Measurements from ENCODE around the gene CCDC60.

CCDC60 gene, protein sequence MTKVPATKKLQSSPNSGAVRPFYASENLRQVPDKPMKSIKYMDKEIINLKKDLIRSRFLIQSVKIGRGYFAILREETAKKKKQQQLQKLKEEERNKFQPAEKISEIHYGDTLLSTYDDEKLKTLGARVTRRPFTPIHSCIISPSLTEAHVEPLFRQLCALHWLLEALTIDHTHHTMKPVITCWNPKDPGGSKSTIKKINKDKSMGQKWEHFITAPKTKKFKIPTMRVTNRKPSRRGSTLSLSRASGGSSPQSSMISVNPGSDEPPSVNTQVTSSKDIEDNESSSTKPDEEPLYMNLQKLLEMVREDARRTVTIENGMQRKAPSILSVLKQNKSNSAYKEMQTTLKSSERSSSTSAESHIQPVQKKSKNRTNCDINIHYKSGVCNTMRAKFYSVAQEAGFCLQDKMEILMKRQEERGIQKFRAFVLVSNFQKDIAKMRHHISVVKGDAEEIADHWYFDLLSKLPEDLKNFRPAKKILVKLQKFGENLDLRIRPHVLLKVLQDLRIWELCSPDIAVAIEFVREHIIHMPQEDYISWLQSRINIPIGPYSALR
- total RNA-seq, result 0 reads per million in 2 donors

DNA sequence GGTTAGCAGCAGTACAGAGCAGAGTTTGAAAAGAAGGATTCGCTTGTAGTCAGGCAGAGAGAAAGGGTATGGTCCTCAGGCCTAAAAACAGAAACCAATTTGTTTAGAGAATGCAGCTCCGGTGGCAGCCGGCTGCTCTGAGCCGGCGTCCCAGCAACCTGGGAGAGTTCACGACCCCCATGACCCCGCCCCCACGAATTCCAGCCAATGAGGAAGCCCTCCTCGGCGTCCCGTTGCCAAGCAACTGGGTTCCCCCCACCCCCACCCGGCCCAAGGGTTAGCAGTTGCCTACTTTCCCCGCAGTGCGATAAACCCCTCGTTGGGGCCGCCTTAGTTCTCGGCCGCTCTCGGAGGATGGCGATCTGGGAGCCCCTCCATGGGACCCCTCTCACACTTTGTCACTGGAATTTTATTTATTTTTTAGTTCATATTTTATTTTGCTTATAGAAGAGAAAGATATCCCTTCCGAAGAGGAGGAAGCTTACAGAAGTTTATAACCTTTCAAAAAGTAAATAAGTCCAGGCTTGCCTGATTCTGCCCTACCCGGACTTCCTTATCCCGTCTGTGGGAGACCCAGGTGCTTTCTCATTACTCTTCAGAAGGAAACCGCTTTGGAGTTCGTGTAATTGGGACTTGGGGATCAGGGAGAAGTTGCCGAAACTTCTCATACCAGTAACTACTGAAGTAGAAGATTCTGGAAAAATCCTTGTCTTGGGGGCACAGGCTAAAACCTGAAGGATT is at the start of gene CCDC60:
Gene CCDC60, plus strand, starts transcription at position 300 of the 741 bp plus-strand sequence. CDS start 448 bp downstream, outside the sequence.
- no peak for DNase-seq

DNA sequence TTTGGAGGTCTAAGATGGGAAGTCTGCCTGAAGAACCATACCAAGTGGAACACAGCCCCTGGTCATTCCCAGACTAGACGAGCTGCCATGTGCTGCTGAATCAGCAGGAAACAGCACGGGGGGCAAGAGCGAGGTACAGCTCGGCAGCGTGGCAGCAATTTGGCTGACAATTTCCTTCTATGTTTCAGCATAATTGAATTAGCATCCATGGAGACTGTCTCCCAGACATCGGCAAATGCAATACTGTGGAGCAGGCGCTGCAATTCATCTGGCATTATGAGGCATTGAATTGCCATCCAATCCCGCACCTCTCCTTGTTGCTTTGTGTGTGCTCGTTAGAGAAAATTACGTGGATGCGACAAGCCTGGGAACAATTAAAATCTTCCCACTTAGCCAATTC is 46.0 kb upstream of the CCDC60 start:
- DNase-seq, result no peak

DNA sequence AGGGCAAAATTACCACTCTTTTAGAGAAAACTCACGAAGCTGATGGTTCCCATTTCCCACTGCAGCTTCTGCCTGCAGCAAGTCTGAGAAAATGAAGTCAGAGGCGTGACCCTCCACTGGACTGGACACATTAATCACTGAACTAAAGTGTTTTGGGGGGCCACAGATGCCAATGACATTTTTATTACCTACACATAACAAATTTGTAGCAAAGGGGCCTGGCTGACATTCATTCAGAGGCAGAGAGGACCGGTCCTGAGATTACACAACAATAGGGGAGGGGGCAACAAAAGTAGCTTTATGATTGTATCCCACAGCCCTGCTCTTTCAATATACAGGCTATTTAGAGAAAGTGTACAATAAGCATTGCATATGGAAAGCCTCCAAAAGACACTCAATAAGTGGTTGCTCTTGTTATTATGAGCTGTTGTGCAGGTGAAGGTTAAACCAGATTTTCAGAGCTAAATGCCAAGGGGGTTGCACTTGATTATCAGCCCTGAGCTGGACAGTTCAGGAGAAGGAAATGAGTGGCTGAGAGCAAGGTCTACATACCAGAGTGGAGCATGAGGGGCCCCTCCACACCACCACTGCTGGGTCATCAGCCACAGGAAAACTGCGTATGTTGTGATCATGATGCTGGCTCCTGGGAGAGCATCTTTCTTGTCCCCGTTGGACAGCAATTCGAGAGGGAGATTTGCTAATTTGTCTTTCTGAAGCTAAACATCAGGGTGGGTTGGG is 41.5 kb upstream of the CCDC60 start:
- DNase-seq, result no peak

DNA sequence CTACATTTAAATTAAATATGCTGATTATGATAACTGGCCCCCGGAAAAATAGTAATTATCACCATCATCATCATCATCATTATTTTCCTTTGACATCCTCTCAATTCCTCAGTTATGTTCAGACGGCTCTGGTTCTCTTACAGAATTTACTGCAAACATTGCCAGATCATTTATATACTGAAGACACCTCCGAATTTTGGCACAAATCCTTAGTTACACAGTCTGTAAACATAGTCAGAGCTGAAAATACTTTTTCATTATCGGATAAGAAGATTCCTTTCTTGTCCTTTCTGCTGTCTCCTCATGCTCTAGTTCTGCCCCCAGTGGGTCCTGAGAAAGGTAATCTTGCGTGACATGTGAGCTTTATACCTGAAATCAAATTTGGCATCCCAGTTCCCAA is 40.3 kb upstream of the CCDC60 start:
- DNase-seq, result no peak

DNA sequence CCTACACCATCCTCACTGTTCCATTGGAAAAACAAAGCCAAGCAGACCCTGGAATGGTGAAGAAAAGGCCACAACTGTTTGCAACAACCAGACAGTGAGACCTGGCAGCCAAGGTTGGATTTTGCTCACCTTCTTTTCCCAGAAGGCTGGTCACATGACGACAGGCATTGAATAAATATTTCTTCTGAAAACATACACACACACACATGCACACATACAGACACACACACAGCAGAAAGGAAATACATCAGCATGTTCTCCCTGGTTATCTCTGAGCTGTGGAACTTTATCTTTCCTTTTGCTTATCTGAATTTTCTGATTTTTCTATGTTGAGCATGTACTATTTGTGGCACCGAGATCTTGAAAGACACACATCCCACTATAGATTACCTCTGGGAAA is 38.0 kb upstream of the CCDC60 start:
- DNase-seq, result no peak

DNA sequence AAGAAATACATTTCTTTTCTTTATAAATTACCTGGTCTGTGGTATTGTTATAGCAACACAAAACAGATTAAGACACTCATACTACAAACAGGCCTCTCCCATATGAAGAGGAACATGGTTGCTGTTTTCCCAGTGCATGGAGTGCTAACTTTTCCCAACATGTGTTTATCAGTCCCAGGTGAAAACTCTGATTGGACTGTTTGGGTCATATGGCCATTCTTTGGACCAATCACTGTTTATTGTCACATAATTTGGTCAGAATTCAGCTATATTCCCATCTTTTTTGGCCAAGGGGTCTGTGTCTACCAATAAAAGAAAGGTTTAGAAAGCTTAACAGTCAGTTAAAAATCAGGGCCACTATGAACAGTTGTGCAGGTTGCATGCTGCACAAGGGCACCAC is 35.4 kb upstream of the CCDC60 start:
- DNase-seq, result no peak

DNA sequence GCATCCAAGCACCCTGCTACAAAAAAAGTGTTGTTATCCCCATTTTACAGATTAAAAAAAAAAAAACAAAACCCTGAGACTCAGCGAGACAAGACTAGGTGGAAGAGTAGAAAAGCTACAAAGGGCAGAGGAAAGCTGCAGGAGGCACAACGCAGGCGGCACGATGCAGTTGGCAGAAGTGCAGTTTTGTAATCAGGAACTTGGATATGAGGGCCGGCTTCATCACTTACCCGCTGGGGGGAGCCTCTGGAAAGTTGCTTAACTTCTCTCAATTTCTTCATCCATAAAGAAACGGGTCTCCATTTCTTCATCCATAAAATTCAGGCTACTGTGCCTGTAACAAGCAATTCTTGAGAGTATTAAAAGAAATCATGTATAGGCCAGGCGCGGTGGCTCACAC is 33.1 kb upstream of the CCDC60 start:
- DNase-seq, result no peak

DNA sequence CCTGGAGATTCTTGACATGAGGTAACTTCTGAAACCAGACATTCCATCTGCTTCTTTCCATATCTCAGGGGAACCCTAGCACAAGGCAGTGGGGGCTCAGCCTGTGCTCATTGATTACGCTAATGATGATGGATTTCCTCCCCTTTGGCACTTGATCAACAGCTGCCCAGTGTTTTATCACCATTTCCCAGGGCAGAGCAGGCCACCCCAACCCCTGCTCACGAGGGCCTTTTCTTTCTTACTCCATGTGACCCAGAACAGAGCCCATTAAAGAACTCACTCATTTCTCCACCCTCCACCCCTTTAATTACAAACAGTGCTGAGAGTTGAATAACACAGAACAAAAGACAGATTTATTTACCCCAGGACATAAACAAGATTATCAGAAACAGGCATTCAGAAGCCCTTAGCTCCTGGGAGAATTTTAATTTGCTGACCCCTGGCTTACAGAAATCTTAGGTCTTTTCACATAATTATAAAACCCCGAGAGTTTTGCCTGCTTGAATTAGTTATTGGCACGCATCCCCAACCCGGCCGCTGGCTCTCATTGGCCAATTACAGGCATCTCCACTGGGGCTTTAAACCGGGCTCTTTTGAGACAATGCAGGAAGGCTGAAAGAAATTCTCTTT is 32.0 kb upstream of the CCDC60 start:
- no peak for DNase-seq

DNA sequence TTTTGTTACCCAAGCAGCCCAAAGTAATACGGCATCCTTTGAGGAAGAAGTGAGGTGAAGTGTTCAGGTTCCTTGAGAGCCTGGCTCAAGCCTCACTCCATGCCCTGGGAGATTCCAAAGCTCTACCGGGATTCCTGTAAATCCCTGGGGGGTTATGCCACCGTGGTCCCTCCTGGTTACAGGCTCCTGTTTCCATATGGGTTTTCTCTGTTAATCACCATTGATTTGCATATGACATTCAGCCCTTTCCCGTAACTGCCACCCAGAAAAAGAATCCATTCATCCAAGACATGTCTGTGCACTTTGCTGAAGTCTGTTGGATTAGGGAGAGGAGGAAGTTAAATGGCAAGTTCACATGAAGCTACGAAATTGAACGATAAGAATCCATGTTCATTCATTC is 27.9 kb upstream of the CCDC60 start:
- no peak for DNase-seq

DNA sequence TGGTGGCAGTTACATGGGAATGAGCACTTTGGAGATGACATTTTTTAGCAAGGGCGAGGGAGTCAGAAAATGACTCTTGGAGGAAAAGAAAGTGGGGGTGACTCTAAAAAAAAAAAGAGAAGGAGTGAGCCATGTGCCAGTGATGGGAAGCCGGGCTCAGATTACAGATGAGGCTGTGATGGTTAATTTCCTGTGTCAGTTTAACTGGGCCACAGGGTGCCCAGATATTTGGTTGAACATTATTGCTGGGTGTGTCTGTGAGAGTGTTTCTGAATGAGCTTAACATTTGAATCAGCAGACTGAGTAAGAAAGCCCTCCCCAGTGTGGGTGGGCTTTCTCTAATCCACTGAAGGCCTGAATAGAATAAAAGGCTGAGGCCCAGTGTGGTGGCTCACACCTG is 26.8 kb upstream of the CCDC60 start:
- DNase-seq, result no peak

DNA sequence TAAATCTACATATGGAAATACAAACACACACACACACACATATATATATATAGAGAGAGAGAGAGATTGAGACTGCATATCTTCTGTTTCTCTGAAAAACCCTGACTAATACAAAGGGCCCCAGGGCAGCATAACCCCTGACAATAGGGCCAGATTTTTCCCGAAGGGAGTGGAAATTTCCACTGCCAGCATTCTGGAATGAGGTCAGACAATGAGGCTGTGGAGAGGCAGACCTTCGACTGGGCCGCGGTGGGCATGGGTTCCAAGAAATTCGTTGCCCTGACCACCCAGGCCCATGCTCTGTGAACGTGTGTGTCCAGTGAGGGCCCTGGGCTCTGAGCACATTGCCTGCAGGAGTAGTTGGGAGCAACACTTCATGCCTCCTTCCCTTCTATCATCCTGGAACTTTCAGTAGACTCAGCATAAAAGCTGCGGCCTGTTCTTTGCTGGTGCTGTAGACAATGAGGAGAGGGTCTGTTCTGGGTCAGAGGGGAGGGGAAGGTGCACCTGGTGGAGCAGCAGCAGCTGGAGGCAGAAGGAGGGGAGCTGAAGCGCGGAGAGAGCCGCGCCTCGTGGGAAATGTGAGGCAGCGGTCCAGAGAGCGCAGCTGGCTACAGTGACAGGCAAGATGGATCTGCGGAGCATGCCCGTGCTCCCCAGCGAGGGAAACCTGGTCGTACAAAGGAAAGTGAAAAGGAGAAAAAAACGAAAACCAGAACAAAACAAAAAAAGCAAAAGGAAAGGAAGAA is 25.6 kb upstream of the CCDC60 start:
- DNase-seq, result no peak

DNA sequence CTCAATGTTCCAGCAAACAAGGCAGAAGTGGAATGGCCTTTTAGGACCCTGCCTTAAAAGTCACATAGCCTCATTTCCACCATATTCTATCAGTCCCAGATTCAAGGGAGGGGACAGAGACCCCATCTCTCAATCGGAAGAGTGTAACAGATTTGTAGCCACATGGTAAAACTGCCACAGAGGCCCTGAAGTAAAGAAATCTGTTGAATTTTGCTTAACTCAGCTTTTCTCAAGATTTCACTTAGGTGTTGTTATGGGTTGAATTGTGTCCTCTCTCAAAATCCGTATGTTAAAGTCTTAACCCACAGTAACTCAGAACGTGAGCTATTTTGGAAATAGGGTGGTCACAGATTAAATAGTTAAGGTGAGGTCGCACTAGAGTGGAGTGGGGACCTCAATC is 22.7 kb upstream of the CCDC60 start:
- DNase-seq, result no peak

DNA sequence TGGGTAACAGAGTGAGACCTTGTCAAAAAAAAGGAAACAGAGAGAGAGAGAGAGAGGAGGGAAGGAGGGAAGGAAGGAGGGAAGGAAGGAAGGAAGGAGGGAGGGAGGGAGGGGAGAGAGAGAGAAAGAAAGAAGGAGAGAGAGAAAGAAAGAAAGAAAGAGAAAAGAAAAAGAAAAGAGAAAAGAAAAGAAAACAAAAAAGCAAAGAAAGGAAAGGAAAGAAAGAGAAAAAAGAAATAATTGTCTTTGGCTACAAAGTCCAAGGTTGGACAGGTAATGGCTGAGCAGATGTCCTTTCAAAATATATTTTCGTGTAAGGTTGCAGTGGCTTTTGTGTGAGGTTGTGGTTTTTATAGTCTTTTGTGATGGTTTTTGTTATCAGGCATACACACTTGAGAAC is 21.6 kb upstream of the CCDC60 start:
- no peak for DNase-seq

DNA sequence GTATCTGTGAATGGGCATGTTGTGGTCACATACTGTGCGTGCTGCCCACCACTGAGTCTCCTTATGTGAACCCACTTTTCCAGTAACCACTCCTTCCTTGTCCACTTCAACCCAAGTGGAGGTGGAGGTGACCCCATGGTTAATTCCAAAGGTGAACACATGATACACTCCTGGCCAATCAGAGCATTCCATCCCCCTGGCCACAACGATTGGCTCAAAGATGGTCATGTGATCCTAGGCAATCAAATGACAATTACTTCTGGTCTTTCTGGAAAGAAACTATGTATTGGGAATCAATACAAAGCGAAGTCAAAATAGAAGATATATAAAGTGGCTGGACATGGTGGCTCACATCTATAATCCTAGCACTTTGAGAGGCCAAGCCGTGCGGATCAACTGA is 20.2 kb upstream of the CCDC60 start:
- DNase-seq, result no peak

DNA sequence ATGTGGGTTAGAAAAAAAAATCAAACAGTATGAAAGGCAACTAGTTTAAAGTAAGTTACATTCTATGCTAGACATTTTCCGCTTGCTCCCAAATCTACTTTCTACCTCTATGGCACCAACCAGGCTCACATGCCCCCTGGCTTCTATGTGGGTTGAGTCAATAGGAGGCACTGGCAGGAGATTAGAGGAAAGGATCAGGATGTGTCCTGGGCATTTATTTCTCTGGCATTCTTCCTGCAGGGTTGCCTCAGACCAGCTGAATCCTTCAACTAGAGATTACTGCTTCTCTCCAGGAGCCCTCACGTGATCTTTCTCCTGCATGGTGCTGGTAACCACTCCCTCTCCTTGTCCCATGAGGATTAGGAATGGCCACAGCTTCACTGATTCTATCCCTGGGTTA is 14.9 kb upstream of the CCDC60 start:
- no peak for DNase-seq

DNA sequence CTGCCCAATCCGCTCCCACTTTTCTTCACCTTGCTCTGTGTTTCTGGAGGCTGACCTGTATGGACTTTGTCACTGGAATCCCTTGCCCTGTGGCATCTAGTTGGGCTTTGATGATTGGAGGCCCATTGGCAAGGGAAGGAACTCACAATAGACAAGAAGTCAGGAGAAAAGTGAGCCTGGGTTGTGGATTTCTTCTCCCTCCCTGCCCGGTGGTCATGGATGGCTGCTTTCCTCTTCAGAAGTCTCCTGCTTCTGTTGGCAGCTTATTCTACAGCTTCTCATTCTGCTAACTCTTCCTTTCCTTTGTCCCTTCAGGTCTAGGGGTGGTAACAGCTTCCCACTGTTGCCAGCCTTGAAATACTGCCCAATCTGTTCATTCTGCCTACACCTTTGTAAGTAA is 13.9 kb upstream of the CCDC60 start:
- no peak for DNase-seq

DNA sequence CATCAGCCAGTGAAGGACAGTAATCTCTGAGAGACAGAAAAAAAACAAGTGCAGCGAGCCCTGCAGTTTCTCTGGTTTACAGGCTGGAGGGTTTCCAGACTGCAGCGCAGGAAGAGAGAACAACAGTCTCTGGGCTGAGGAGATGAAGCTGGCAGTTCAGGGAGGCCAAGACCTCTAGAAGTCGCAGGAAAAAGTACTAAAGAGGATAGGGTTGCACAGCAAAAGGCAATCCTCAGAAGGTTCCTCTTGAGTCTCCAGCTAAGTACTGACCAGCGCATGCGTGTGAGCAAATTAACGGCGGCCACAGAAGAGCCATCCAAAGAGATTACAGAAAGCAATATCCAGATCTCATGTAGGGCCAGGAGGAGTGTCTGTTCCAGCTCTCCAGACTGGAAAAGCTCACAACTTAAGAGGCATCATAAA is 12.2 kb upstream of the CCDC60 start:
- no peak for DNase-seq

DNA sequence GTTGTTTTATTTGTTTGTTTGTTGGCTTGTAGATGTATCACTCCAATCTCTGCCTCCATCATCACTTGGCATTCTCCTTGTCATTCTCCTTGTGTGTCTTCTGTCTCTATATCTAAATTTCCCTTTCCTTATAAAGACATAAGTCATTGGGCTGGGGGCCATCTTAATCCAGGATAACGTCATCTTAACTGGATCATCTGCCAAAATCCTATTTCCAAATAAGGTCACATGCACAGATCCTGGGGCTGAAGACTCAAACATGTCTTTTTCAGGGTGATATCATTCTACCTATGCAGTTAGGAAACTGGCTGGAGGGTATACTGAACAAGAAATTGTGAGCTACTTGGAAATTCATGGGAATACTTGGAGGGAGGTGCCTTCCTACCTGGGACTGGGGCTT is 8.7 kb upstream of the CCDC60 start:
- DNase-seq, result no peak

DNA sequence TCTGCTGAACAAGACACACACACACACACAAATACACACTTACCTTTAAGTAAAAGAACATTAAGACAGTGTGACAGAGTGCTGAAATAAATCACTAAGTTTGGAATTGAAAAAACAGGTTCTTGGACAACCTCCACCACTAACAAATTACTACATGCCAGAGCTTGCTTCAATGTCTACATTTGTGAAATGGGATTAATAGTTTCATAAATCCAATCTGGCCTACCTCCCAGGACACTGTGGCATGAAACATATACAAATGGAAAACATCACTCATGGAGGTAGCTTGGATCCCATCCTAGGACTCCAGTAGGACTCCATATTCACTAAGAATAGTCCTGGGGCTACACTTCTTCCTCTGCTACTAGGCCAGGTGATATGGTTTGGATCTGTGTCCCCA is 8.2 kb upstream of the CCDC60 start:
- no peak for DNase-seq

DNA sequence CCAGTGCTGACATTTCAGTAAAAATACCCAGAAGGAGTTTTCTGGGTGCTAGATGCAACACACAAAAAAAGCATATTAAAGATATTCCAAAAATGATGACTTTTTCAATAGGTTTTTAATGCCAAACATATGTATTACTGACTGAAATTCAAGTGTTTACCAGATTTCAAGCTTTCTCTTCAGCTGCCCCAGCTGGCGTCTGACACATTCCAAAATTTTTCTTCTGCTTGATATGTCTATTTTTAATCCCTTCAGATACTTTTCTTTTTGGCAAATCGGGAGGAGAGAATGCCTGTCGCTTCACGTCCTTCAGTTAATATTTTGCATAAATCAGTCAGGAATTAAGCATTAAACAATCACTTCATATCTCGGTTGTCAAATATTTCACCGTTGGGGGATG is 7.1 kb upstream of the CCDC60 start:
- DNase-seq, result no peak

DNA sequence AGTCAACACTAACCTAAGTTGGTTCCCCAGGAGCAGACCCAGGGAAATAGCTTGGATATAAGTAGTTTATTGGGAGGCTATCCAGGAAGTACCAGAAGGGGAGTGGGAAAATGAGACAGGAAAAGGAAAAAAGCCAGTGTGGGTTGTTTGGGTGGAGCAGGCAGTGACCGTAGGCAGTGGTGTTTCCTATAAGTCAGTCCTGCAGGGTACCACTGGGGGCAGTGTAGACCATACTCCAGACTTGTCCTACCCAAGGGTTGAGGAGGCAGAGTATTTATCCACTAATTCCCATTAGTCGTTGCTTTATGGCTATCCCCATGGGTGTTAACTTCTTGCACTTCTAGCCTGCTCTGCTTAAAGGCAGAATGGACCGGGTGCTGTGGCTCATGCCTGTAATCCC is 6.4 kb upstream of the CCDC60 start:
- no peak for DNase-seq
